IMR-90 (cell line): ENCODE measurements around the gene MDM2. TPM values are rescaled to one million over a fixed set of nuclear protein-coding genes. Genes with fewer than 3 reads are reported as not detected.

ENCODE experiments used
- ATAC-seq: fragments of 200-7000 bp; cut with Tn5 transposase; 2 replicates; pipeline ENCODE4 v1.9.1; 2020; ENCODE audit warnings: low read depth, mild to moderate bottlenecking, moderate library complexity
- BruUV-seq: library from RNA; stranded (reverse); fragments of 400-500 nt; replicated peaks from 2 replicates; lab custom pipeline; 2021; lab: Mats Ljungman, UMichigan
- CTCF ChIA-PET: fragments of 300-600 bp; formaldehyde crosslinking; extraction: SDS; loops from one replicate; lab custom pipeline; 2021; ENCODE audit warnings: antibody characterized with exemption; lab: Yijun Ruan, JAX
- POLR2A ChIA-PET: fragments of 300-600 bp; sonication (Branson Sonifier 250); formaldehyde crosslinking; loops from one replicate; lab custom pipeline; 2022; ENCODE audit warnings: antibody characterized with exemption; ENCODE audit not compliant: unreplicated experiment; lab: Charles Lee
- DNase-seq: peaks from one replicate; pipeline ENCODE4 v3.0.0; 2013
- H2AFZ ChIP-seq: replicated peaks from 2 replicates; pipeline ENCODE3; 2013; ENCODE audit warnings: low read length, mild to moderate bottlenecking; ENCODE audit not compliant: poor library complexity
- H2AK5ac ChIP-seq: 2 replicates; pipeline ENCODE4 v1.6.1; 2013; ENCODE audit warnings: low read depth, low read length, inconsistent platforms
- H2AK9ac ChIP-seq: replicated peaks from 2 replicates; pipeline ENCODE3; 2013; ENCODE audit warnings: mild to moderate bottlenecking, low read depth, low read length, moderate library complexity; ENCODE audit not compliant: poor library complexity
- H2BK120ac ChIP-seq: 2 replicates; pipeline ENCODE4 v1.6.1; 2013; ENCODE audit warnings: low read depth, low read length, inconsistent platforms
- H2BK15ac ChIP-seq: 3 replicates; pipeline ENCODE4 v1.6.1; 2013; ENCODE audit warnings: low read depth, low read length, inconsistent platforms
- H2BK20ac ChIP-seq: 2 replicates; pipeline ENCODE4 v1.6.1; 2013; ENCODE audit warnings: low read depth, mild to moderate bottlenecking, inconsistent platforms, low read length, moderate library complexity
- H2BK5ac ChIP-seq: 2 replicates; pipeline ENCODE4 v1.6.1; 2013; ENCODE audit warnings: mild to moderate bottlenecking, low read depth, low read length, inconsistent platforms; ENCODE audit not compliant: poor library complexity, severe bottlenecking
- H3K14ac ChIP-seq: replicated peaks from 2 replicates; pipeline ENCODE4 v1.6.1; 2013; ENCODE audit warnings: low read depth, low read length, inconsistent platforms
- H3K18ac ChIP-seq: 2 replicates; pipeline ENCODE4 v1.6.1; 2013; ENCODE audit warnings: low read depth, low read length, control low read depth
- H3K23ac ChIP-seq: 2 replicates; pipeline ENCODE4 v1.6.1; 2013; ENCODE audit warnings: low read depth, low read length, inconsistent platforms
- H3K27ac ChIP-seq: 2 replicates; pipeline ENCODE4 v1.5.1; 2013; ENCODE audit warnings: mild to moderate bottlenecking, control low read depth, low read length; ENCODE audit not compliant: insufficient read depth
- H3K27me3 ChIP-seq: 2 replicates; pipeline ENCODE4 v1.6.1; 2013; ENCODE audit warnings: low read length; ENCODE audit not compliant: control insufficient read depth, insufficient read depth
- H3K36me3 ChIP-seq: 2 replicates; pipeline ENCODE4 v1.6.1; 2013; ENCODE audit warnings: low read length, mixed read lengths; ENCODE audit not compliant: control insufficient read depth, insufficient read depth
- H3K4ac ChIP-seq: 2 replicates; pipeline ENCODE4 v1.6.1; 2013; ENCODE audit warnings: low read depth, low read length, inconsistent platforms
- H3K4me1 ChIP-seq: 2 replicates; pipeline ENCODE4 v1.6.1; 2013; ENCODE audit warnings: low read length, mixed read lengths; ENCODE audit not compliant: control insufficient read depth, insufficient read depth
- H3K4me2 ChIP-seq: 2 replicates; pipeline ENCODE4 v1.6.1; 2013; ENCODE audit warnings: low read depth, mild to moderate bottlenecking, control low read depth, low read length, moderate library complexity
- H3K4me3 ChIP-seq: 2 replicates; pipeline ENCODE4 v1.5.1; 2013; ENCODE audit warnings: low read depth, mild to moderate bottlenecking, control low read depth, low read length, moderate library complexity; ENCODE audit not compliant: insufficient read depth
- H3K56ac ChIP-seq: 2 replicates; pipeline ENCODE4 v1.6.1; 2013; ENCODE audit warnings: low read length, inconsistent platforms; ENCODE audit not compliant: insufficient read depth; ENCODE audit errors: extremely low read depth
- H3K79me1 ChIP-seq, 2 experiments: 2 replicates each; pipeline ENCODE4 v1.6.1; 2013; ENCODE audit warnings: low read length in 2 of 2, inconsistent platforms in 1 of 2, low read depth in 1 of 2
- H3K9ac ChIP-seq: 2 replicates; pipeline ENCODE4 v1.6.1; 2013; ENCODE audit warnings: low read depth, low read length, control low read depth
- H3K9me1 ChIP-seq: 2 replicates; pipeline ENCODE4 v1.6.1; 2013; ENCODE audit warnings: low read length, inconsistent platforms; ENCODE audit not compliant: insufficient read depth
- H3K9me3 ChIP-seq: 2 replicates; pipeline ENCODE4 v1.6.1; 2013; ENCODE audit warnings: low read length; ENCODE audit not compliant: control insufficient read depth, insufficient read depth
- H4K20me1 ChIP-seq: 2 replicates; pipeline ENCODE4 v1.6.1; 2013; ENCODE audit warnings: low read length, inconsistent platforms; ENCODE audit not compliant: insufficient read depth
- H4K5ac ChIP-seq: 2 replicates; pipeline ENCODE4 v1.6.1; 2013; ENCODE audit warnings: mild to moderate bottlenecking, low read depth, low read length, control low read depth
- H4K8ac ChIP-seq, 2 experiments: 2 replicates each; pipeline ENCODE4 v1.6.1; 2013; ENCODE audit warnings: low read depth in 2 of 2, low read length in 2 of 2, control low read depth in 1 of 2, inconsistent platforms in 1 of 2
- H4K91ac ChIP-seq: 2 replicates; pipeline ENCODE4 v1.6.1; 2013; ENCODE audit warnings: low read depth, low read length, inconsistent platforms; ENCODE audit not compliant: insufficient read depth
- CTCF ChIP-seq: conservative IDR thresholded peaks from 2 replicates; pipeline ENCODE4 v1.5.1; 2012; ENCODE audit warnings: mild to moderate bottlenecking, low read depth, low read length, improper control_type of control experiment
- MAZ ChIP-seq: IDR thresholded peaks from 2 replicates; pipeline ENCODE4 v1.6.1; 2012; ENCODE audit warnings: low read depth, mild to moderate bottlenecking, low read length, improper control_type of control experiment, moderate library complexity, borderline replicate concordance
- MXI1 ChIP-seq: IDR thresholded peaks from 2 replicates; pipeline ENCODE4 v1.6.1; 2012; ENCODE audit warnings: low read depth, mild to moderate bottlenecking, low read length, moderate library complexity, borderline replicate concordance
- NFE2L2 ChIP-seq: fragments of 150-350 bp; IDR thresholded peaks from 2 replicates; pipeline ENCODE4 v1.6.1; 2016; ENCODE audit warnings: low read depth, mild to moderate bottlenecking, low read length
- POLR2A ChIP-seq: IDR thresholded peaks from 2 replicates; pipeline ENCODE4 v1.6.1; 2012; ENCODE audit warnings: mild to moderate bottlenecking, low read depth, low read length
- WGBS, 2 experiments: methylation state at CpG; one replicate each; pipeline versions ENCODE4 v1.1.5 to v1.1.7; 2013; ENCODE audit warnings: missing lambda C conversion rate in 2 of 2; ENCODE audit not compliant: insufficient read length in 1 of 2; ENCODE audit errors: extremely low coverage in 2 of 2; 5-methylcytosine and 5-hydroxymethylcytosine counted together
- dilution Hi-C: fragments of 300-500 bp; cut with HindIII; formaldehyde crosslinking; loops from one replicate; pipeline ENCODE4 v1.14.3; 2018; ENCODE audit warnings: low sequenced_read_pairs; ENCODE audit not compliant: unreplicated experiment
- in situ Hi-C: fragments of 300-500 bp; cut with MboI; formaldehyde crosslinking; loops from 3 replicates; pipeline ENCODE4 v1.14.3; 2019; ENCODE audit warnings: low sequenced_read_pairs, inconsistent platforms, mixed read lengths
- intact Hi-C: fragments of 100-400 bp; cut with micrococcal nuclease; formaldehyde crosslinking; loops from 2 replicates; pipeline ENCODE4 v1.10.0; 2022
- polyA plus RNA-seq, 3 experiments: library from polyadenylated mRNA; depleted of rRNA; stranded (reverse); fragments of >200 nt; gene quantifications; 2 replicates each; pipeline ENCODE4 v1.2.3, GENCODE V29; 2012; ENCODE audit warnings: low replicate concordance in 1 of 3
- total RNA-seq: library from RNA; depleted of rRNA; stranded (reverse); fragments of >200 nt; gene quantifications from 2 replicates; pipeline ENCODE4 v1.2.3, GENCODE V29; 2012

MDM2 gene
- total and polyA plus RNA-seq, 2 of the 4 experiments (the other 2 are of a cell fraction) = 21.9 to 196 TPM

- H3K9me3 ChIP-seq = no peaks in the 10 kb centered on the region
- H3K14ac ChIP-seq = peak overlapping the region; percentile 92
- H3K27ac ChIP-seq = peak overlapping the region; percentile 100
- H4K91ac ChIP-seq = peak overlapping the region; percentile 77
- H3K27me3 ChIP-seq = no peaks in the 10 kb centered on the region
- H3K4ac ChIP-seq = peak overlapping the region; percentile 87
- H3K79me1 ChIP-seq = peaks cover 14 to 16% of the 10 kb centered on the region in 2 experiments
- H2BK120ac ChIP-seq = peak overlapping the region; percentile 75
- peaks cover 2% of the 10 kb centered on the region; the same call in 1 of the 2 replicates for H3K4me1 ChIP-seq
- peak overlapping the region; percentile 51 to 97; a peak in 3 of 4 replicates for H4K8ac ChIP-seq
- intact Hi-C loops (loop anchor here (5.0 to 10.0 kb wide), 3 partner anchors 77 to 767 kb away; partner anchors contain the start of gene IL26), dilution Hi-C loops (no loop called here), in situ Hi-C loops (no loop called here)
- H2BK15ac ChIP-seq = peak overlapping the region; percentile 45; the same call in 2 of the 3 replicates
- H2BK5ac ChIP-seq = peak overlapping the region; percentile 99
- peaks cover 22% of the 10 kb centered on the region for H3K36me3 ChIP-seq
- H4K20me1 ChIP-seq = peaks cover 22% of the 10 kb centered on the region
- peak overlapping the region; percentile 47 for H2AK9ac ChIP-seq
- peak overlapping the region; percentile 96 for H3K4me3 ChIP-seq
- no CpG with 5 or more reads among the region's 12 CpGs for WGBS, 2 experiments
- H3K9me1 ChIP-seq = no peaks in the 10 kb centered on the region; the same call in 1 of the 2 replicates
- ATAC-seq (no peak; the same call in 1 of the 2 replicates), DNase-seq (no peak)
- peak overlapping the region; percentile 80 for H4K5ac ChIP-seq
- peak overlapping the region; percentile 68 for H3K4me2 ChIP-seq
- POLR2A ChIA-PET = interaction anchor here (0.7 to 1.2 kb wide), 4 partner anchors 7 to 199 kb away, joined by 3 to 9 read pairs (median 4); partner anchors contain the start of genes RAP1B and SLC35E3
- H2BK20ac ChIP-seq = peak overlapping the region; percentile 50; the same call in 1 of the 2 replicates
- peak overlapping the region; percentile 100 for H3K9ac ChIP-seq
- peak overlapping the region; percentile 67; the same call in 1 of the 2 replicates for H2AK5ac ChIP-seq
- H2AFZ ChIP-seq = no peak overlapping the region
- H3K18ac ChIP-seq = peak overlapping the region; percentile 56
- H3K23ac ChIP-seq = peak overlapping the region; percentile 92
- TF ChIP-seq MXI1 = no peak
- TF ChIP-seq POLR2A = no peak
- no peak for TF ChIP-seq MAZ
- TF ChIP-seq CTCF = no peak
- no peak for TF ChIP-seq NFE2L2
- peak overlapping the region; percentile 78 for H3K56ac ChIP-seq
- CTCF ChIA-PET = interaction anchor here (0.5 kb wide), 1 partner anchor 266 kb away, joined by 4 read pairs; no protein-coding TSS in a partner anchor
- BruUV-seq = TSS peak; percentile 72
Measured at GRCh38 chr12:68809190-68810026, 1.4 kb downstream of the MDM2 start.
